GM21825 (cell line): ENCODE measurements around the gene PPP1R13B.

Source experiments
- ATAC-seq: cut with Tn5 transposase; IDR thresholded peaks from one replicate; pipeline ENCODE4 v1.9.1; 2021; ENCODE audit warnings: mild to moderate bottlenecking, moderate library complexity; ENCODE audit not compliant: unreplicated experiment

PPP1R13B gene

GRCh38 chr14:103836976-103837725 is 10.2 kb downstream of the PPP1R13B start:
- no peak for ATAC-seq

GRCh38 chr14:103834956-103835355 is 12.4 kb downstream of the PPP1R13B start:
- ATAC-seq: no peak

- no peak for ATAC-seq
Measured at GRCh38 chr14:103833711-103834110, 13.7 kb downstream of the PPP1R13B start.

GRCh38 chr14:103832046-103832445 is 15.3 kb downstream of the PPP1R13B start:
- ATAC-seq: no peak

GRCh38 chr14:103830511-103831270 is 16.7 kb downstream of the PPP1R13B start:
- ATAC-seq: no peak

GRCh38 chr14:103828315-103828967 is 18.9 kb downstream of the PPP1R13B start:
- no peak for ATAC-seq

- no peak for ATAC-seq
Measured at GRCh38 chr14:103825101-103825500, 22.3 kb downstream of the PPP1R13B start.

- no peak for ATAC-seq
Measured at GRCh38 chr14:103820908-103821307, 26.5 kb downstream of the PPP1R13B start.

- no peak for ATAC-seq
Measured at GRCh38 chr14:103820382-103820781, 27.0 kb downstream of the PPP1R13B start.

- no peak for ATAC-seq
Measured at GRCh38 chr14:103819503-103820307, 27.7 kb downstream of the PPP1R13B start.

GRCh38 chr14:103818870-103819269 is 28.5 kb downstream of the PPP1R13B start:
- ATAC-seq: no peak

GRCh38 chr14:103818422-103818821 is 29.0 kb downstream of the PPP1R13B start:
- ATAC-seq: no peak

- ATAC-seq: no peak
Measured at GRCh38 chr14:103817595-103817994, 29.8 kb downstream of the PPP1R13B start.

- ATAC-seq: no peak
Measured at GRCh38 chr14:103816991-103817390, 30.4 kb downstream of the PPP1R13B start.

- no peak for ATAC-seq
Measured at GRCh38 chr14:103815253-103815652, 32.1 kb downstream of the PPP1R13B start.

GRCh38 chr14:103811189-103811588 is 36.2 kb downstream of the PPP1R13B start:
- ATAC-seq: no peak

- no peak for ATAC-seq
Measured at GRCh38 chr14:103808403-103809001, 38.9 kb downstream of the PPP1R13B start.

- peak; percentile 76 for ATAC-seq
Measured at GRCh38 chr14:103806805-103807204, 40.6 kb downstream of the PPP1R13B start.

- no peak for ATAC-seq
Measured at GRCh38 chr14:103805708-103806107, 41.7 kb downstream of the PPP1R13B start.

- ATAC-seq: no peak
Measured at GRCh38 chr14:103803661-103804060, 43.7 kb downstream of the PPP1R13B start.
